NCI-H524 treated with DMSO at 0.1 percent for 48 hours (cell line): ENCODE measurements around the gene DPH1.

ENCODE experiments used
- DNase-seq: peaks from one replicate; lab custom pipeline; 2025; lab: John Stamatoyannopoulos, UW

The DPH1 gene

GRCh38 chr17:2062571-2063183, 32.7 kb downstream of the DPH1 start:
- no peak for DNase-seq

GRCh38 chr17:2063261-2064146, 33.6 kb downstream of the DPH1 start:
- DNase-seq, result no peak

GRCh38 chr17:2064147-2064489, 34.2 kb downstream of the DPH1 start:
- no peak for DNase-seq

- DNase-seq, result no peak
Observed at GRCh38 chr17:2064520-2064971, 34.6 kb downstream of the DPH1 start.

- no peak for DNase-seq
Observed at GRCh38 chr17:2064980-2065785, 35.2 kb downstream of the DPH1 start.

GRCh38 chr17:2065949-2066400, 36.0 kb downstream of the DPH1 start:
- DNase-seq, result no peak

- no peak for DNase-seq
Observed at GRCh38 chr17:2067048-2067561, 37.2 kb downstream of the DPH1 start.

GRCh38 chr17:2067608-2068024, 37.7 kb downstream of the DPH1 start:
- DNase-seq, result no peak

- DNase-seq, result no peak
Observed at GRCh38 chr17:2068031-2068518, 38.1 kb downstream of the DPH1 start.

GRCh38 chr17:2068519-2069051, 38.6 kb downstream of the DPH1 start:
- peak; percentile 72 for DNase-seq

- no peak for DNase-seq
Observed at GRCh38 chr17:2070241-2071023, 40.5 kb downstream of the DPH1 start.

GRCh38 chr17:2071024-2071385, 41.1 kb downstream of the DPH1 start:
- DNase-seq, result no peak

- DNase-seq, result no peak
Observed at GRCh38 chr17:2071455-2072281, 41.7 kb downstream of the DPH1 start.

- DNase-seq, result no peak
Observed at GRCh38 chr17:2074919-2075318, 45.0 kb downstream of the DPH1 start.

GRCh38 chr17:2075336-2076086, 45.6 kb downstream of the DPH1 start:
- DNase-seq, result no peak

GRCh38 chr17:2076087-2076984, 46.4 kb downstream of the DPH1 start:
- DNase-seq, result peak; percentile 77

GRCh38 chr17:2077040-2077439, 47.1 kb downstream of the DPH1 start:
- DNase-seq, result no peak

- DNase-seq, result no peak
Observed at GRCh38 chr17:2081564-2081963, 51.6 kb downstream of the DPH1 start.
